ENCODE data around the gene RELN. TPM values are rescaled to one million over a fixed set of nuclear protein-coding genes. Genes with fewer than 3 reads are reported as not detected.

Gene RELN
- total RNA-seq, 1 experiment from 2014 or later: 0.02 TPM

DNA sequence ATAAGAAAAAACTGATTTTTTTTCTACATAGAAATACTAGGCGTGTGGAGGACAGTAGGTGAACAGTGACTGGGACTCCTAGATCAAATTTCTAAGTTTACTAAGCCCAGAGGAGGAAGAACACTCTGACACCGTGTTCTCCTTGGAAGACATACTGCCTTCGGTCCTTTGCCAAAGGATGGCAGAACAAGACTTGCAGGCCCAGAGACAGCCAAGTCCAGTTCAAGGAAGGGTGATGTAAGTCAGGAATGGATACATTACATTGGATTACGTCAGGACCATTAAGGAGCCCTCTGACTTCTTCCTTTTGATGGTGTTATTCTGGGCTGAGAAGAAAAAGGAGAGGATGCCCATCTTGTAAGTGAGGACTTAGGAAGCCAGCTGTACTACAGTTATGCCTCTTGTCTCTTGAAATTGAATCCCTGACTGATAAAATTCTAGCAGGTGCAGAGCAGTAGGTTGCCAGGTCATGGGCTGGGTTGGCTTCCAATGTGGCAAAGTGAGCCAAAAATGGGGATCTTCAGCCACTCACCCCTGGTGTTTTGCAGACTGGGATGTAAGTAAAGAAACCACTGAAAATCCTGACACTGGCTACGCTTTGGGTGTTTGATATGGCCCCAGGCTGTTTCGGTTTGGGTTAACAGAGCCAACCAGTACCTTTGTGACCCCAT lies 45.1 kb downstream of the RELN start:
- H3K27me3 Mint-ChIP-seq (ENCODE audit: low read depth): no peaks in the 10 kb centered on the region; the same call in 1 of the 2 replicates
- Histone ChIP-seq H2AK5ac (ENCODE audit: insufficient read length, low read length) (no peak overlapping the region), H3K79me1 (ENCODE audit: insufficient read depth, low read depth, low read length, poor library complexity, severe bottlenecking) (no peaks in the 10 kb centered on the region), H3K23me2 (ENCODE audit: insufficient read length, low read depth, low read length, poor library complexity, severe bottlenecking) (no peaks in the 10 kb centered on the region), H3K27ac (ENCODE audit: insufficient read length, low read depth, low read length) (no peak overlapping the region), H2BK20ac (ENCODE audit: low read depth, low read length, poor library complexity, severe bottlenecking) (no peak overlapping the region), H3K79me2 (ENCODE audit: insufficient read depth, low read length) (no peaks in the 10 kb centered on the region), H3K4ac (ENCODE audit: low read depth, low read length) (no peak overlapping the region), H3K27me3 (ENCODE audit: insufficient read depth, low read length) (no peaks in the 10 kb centered on the region), H4K20me1 (ENCODE audit: control insufficient read depth, insufficient read depth, insufficient read length) (no peaks in the 10 kb centered on the region), H3K23ac (ENCODE audit: insufficient read length, low read depth, low read length) (no peak overlapping the region), H4K91ac (ENCODE audit: insufficient read length, low read depth, low read length) (no peak overlapping the region), H3K18ac (ENCODE audit: insufficient read length, low read depth, low read length) (no peak overlapping the region), H2BK5ac (ENCODE audit: insufficient read length, low read length) (no peak overlapping the region), H3K9me3 (ENCODE audit: control insufficient read depth, low read depth, low read length) (no peaks in the 10 kb centered on the region), H4K5ac (ENCODE audit: insufficient read length, low read depth, low read length) (no peak overlapping the region), H2BK120ac (ENCODE audit: low read depth, low read length, poor library complexity, severe bottlenecking) (no peak overlapping the region), H3K4me1 (ENCODE audit: insufficient read depth, low read length) (no peaks in the 10 kb centered on the region), H3K14ac (ENCODE audit: insufficient read depth, low read length) (no peak overlapping the region), H3K4me2 (ENCODE audit: insufficient read depth, insufficient read length, low read length) (no peak overlapping the region), H3T11ph (ENCODE audit: low read length) (no peak overlapping the region), H2BK15ac (ENCODE audit: low read depth, low read length) (no peak overlapping the region), H2AFZ (ENCODE audit: low read length) (no peak overlapping the region), H3K9ac (ENCODE audit: extremely low read depth, insufficient read length, low read length) (no peak overlapping the region), H4K8ac (replicated peaks; ENCODE audit: insufficient read length, low read depth, low read length) (no peak overlapping the region), H2BK12ac (ENCODE audit: insufficient read length, low read depth, low read length) (no peak overlapping the region), H3K56ac (ENCODE audit: insufficient read length, low read depth, low read length) (no peak overlapping the region)
- WGBS (ENCODE audit: extremely low coverage, insufficient read length, low lambda C conversion rate): no CpG with 5 or more reads among the region's 6 CpGs
- H3K4me1 Mint-ChIP-seq: peaks cover 0 to 6% of the 10 kb centered on the region in 2 experiments; a peak in 1 of 4 replicates
- no peaks in the 10 kb centered on the region for H3K36me3 Mint-ChIP-seq (ENCODE audit: insufficient read depth in 1 of 3, low read depth in 3 of 3)
- DNase-seq: no peak
- no peak for TF ChIP-seq CTCF (conservative IDR thresholded peaks at IDR 0.05)
- no peaks in the 10 kb centered on the region for H3K9me3 Mint-ChIP-seq
- H3K4me3 Mint-ChIP-seq: no peak overlapping the region
- no peak overlapping the region for H3K27ac Mint-ChIP-seq

Data from H9 (cell line).